Neuronal stem cell (in vitro differentiated cells): Measurements from ENCODE around the gene CD164L2.

Experiments used
- DNase-seq: peaks from one replicate; pipeline ENCODE4 v3.0.0-alpha.2; 2013; ENCODE audit warnings: low spot score
- H2AFZ ChIP-seq: one replicate; pipeline ENCODE4 v1.6.1; 2013; ENCODE audit warnings: mild to moderate bottlenecking, low read length, inconsistent platforms
- H2AK5ac ChIP-seq: 2 replicates; pipeline ENCODE4 v1.6.1; 2013; ENCODE audit warnings: low read depth, mild to moderate bottlenecking, inconsistent platforms, low read length, moderate library complexity, mixed read lengths
- H2BK120ac ChIP-seq: 2 replicates; pipeline ENCODE4 v1.6.1; 2013; ENCODE audit warnings: low read depth, mild to moderate bottlenecking, inconsistent platforms, low read length, moderate library complexity, mixed read lengths
- H2BK12ac ChIP-seq: one replicate; pipeline ENCODE4 v1.6.1; 2013; ENCODE audit warnings: low read length, inconsistent platforms
- H2BK15ac ChIP-seq: 2 replicates; pipeline ENCODE4 v1.6.1; 2013; ENCODE audit warnings: mild to moderate bottlenecking, low read length, inconsistent platforms, mixed read lengths
- H2BK5ac ChIP-seq: one replicate; pipeline ENCODE4 v1.6.1; 2013; ENCODE audit warnings: inconsistent platforms, mild to moderate bottlenecking, low read length, moderate library complexity
- H3K14ac ChIP-seq: one replicate; pipeline ENCODE4 v1.6.1; 2013; ENCODE audit warnings: low read length, inconsistent platforms
- H3K18ac ChIP-seq: 2 replicates; pipeline ENCODE4 v1.6.1; 2013; ENCODE audit warnings: low read length, inconsistent platforms
- H3K23ac ChIP-seq: 2 replicates; pipeline ENCODE4 v1.6.1; 2013; ENCODE audit warnings: low read depth, mild to moderate bottlenecking, mixed read lengths, low read length, inconsistent platforms; ENCODE audit not compliant: poor library complexity
- H3K27ac ChIP-seq: replicated peaks from 3 replicates; pipeline ENCODE4 v1.5.1; 2013; ENCODE audit warnings: low read length, inconsistent platforms
- H3K27me3 ChIP-seq, 3 experiments: 2 replicates each; pipeline ENCODE4 v1.6.1; 2013; ENCODE audit warnings: low read length in 3 of 3, mild to moderate bottlenecking in 2 of 3, inconsistent platforms in 1 of 3, low read depth in 1 of 3, mixed read lengths in 1 of 3, moderate library complexity in 1 of 3; ENCODE audit not compliant: control insufficient read depth in 3 of 3, insufficient read depth in 3 of 3
- H3K36me3 ChIP-seq, 2 donors: replicated peaks in 1 of 2; 2 replicates each; pipeline ENCODE4 v1.6.1; 2013; ENCODE audit warnings: low read length in 2 of 2; ENCODE audit not compliant: control insufficient read depth in 2 of 2, insufficient read depth in 2 of 2
- H3K4ac ChIP-seq: 2 replicates; pipeline ENCODE4 v1.6.1; 2013; ENCODE audit warnings: inconsistent platforms, mild to moderate bottlenecking, low read length, moderate library complexity
- H3K4me1 ChIP-seq, 2 donors: 1 replicate in 1 of 2; 2 replicates in 1 of 2; pipeline ENCODE4 v1.6.1; 2013; ENCODE audit warnings: low read length in 2 of 2, low read depth in 1 of 2; ENCODE audit not compliant: control insufficient read depth in 2 of 2, insufficient read depth in 1 of 2
- H3K4me2 ChIP-seq: one replicate; pipeline ENCODE4 v1.6.1; 2013; ENCODE audit warnings: mild to moderate bottlenecking, low read length, inconsistent platforms; ENCODE audit not compliant: insufficient read depth, poor library complexity, severe bottlenecking
- H3K4me3 ChIP-seq, 2 donors: 2 replicates each; pipeline ENCODE4 v1.5.1; 2013; ENCODE audit warnings: low read length in 2 of 2, mild to moderate bottlenecking in 2 of 2, inconsistent platforms in 1 of 2, moderate library complexity in 1 of 2
- H3K79me1 ChIP-seq: one replicate; pipeline ENCODE4 v1.6.1; 2013; ENCODE audit warnings: low read depth, mild to moderate bottlenecking, inconsistent platforms, low read length, moderate library complexity
- H3K9ac ChIP-seq: one replicate; pipeline ENCODE4 v1.6.1; 2013; ENCODE audit warnings: mild to moderate bottlenecking, low read depth, low read length, inconsistent platforms; ENCODE audit not compliant: poor library complexity
- H3K9me3 ChIP-seq, 2 donors: replicated peaks in 1 of 2; 2 replicates each; pipeline versions ENCODE3 to v1.6.1; 2013; ENCODE audit warnings: low read length in 2 of 2, mild to moderate bottlenecking in 2 of 2, inconsistent platforms in 1 of 2, low read depth in 1 of 2, mixed read lengths in 1 of 2, moderate library complexity in 1 of 2; ENCODE audit not compliant: control insufficient read depth in 2 of 2, insufficient read depth in 1 of 2
- H4K8ac ChIP-seq: one replicate; pipeline ENCODE4 v1.6.1; 2013; ENCODE audit warnings: low read depth, mild to moderate bottlenecking, inconsistent platforms, low read length, moderate library complexity
- H4K91ac ChIP-seq: one replicate; pipeline ENCODE4 v1.6.1; 2013; ENCODE audit warnings: low read length, low read depth, mild to moderate bottlenecking, inconsistent platforms; ENCODE audit not compliant: poor library complexity
- WGBS, 2 donors: extraction: QIAGEN DNeasy Blood & Tissue Kit; methylation state at CpG; one replicate each; pipeline ENCODE4 v1.1.7; 2013; ENCODE audit warnings: missing lambda C conversion rate in 2 of 2, mixed read lengths in 1 of 2; ENCODE audit not compliant: insufficient read length in 2 of 2, insufficient replicate concordance in 1 of 2; ENCODE audit errors: extremely low coverage in 2 of 2; 5-methylcytosine and 5-hydroxymethylcytosine counted together

The CD164L2 gene

DNA sequence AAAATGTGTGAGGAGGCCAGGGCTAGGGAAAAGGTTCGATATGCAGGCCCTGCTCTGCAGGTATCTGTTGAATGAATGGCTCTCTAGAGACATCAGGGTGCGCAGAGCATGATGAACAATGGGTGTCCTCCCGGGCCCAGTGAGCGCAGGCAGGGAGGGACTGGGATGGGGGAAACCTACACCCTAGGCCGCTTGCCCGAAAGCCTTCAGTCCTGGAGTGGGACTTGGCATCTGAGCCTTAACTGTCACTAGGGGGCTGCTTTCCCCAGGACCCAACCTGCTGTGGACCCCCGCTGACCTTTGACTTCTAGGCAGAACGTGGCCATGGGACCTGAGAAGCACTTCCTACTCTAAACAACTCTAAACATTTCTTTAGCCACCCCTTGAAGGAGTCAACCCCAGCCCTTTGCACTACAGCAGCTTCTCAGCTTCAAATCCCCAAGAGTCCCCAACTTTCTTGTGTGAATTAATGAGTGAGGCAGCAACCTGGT, 15.9 kb downstream of the CD164L2 start:
- Histone ChIP-seq H3K9me3 (no peaks in the 10 kb centered on the region), H3K9ac (peak overlapping the region; percentile 82), H2BK120ac (no peak overlapping the region), H3K27me3 (peaks cover 0 to 6% (median 0%) of the 10 kb centered on the region in 3 experiments), H3K4me1 (peaks cover 18 to 28% of the 10 kb centered on the region in 2 donors), H2AFZ (peak overlapping the region; percentile 99), H3K4me2 (peak overlapping the region; percentile 94), H4K8ac (no peak overlapping the region), H3K18ac (peak overlapping the region; percentile 88), H2BK5ac (peak overlapping the region; percentile 40), H3K4me3 (peak overlapping the region; percentile 71 to 83), H2AK5ac (peak overlapping the region; percentile 23), H3K27ac (peak overlapping the region; percentile 94), H4K91ac (peak overlapping the region; percentile 13), H3K23ac (peak overlapping the region; percentile 81), H2BK12ac (no peak overlapping the region), H3K79me1 (no peaks in the 10 kb centered on the region), H2BK15ac (peak overlapping the region; percentile 88), H3K36me3 (peaks cover 0 to 16% of the 10 kb centered on the region in 2 donors), H3K14ac (peak overlapping the region; percentile 25), H3K4ac (no peak overlapping the region)
- no CpG with 5 or more reads among the region's 8 CpGs for WGBS, 2 donors
- no peak for DNase-seq

DNA sequence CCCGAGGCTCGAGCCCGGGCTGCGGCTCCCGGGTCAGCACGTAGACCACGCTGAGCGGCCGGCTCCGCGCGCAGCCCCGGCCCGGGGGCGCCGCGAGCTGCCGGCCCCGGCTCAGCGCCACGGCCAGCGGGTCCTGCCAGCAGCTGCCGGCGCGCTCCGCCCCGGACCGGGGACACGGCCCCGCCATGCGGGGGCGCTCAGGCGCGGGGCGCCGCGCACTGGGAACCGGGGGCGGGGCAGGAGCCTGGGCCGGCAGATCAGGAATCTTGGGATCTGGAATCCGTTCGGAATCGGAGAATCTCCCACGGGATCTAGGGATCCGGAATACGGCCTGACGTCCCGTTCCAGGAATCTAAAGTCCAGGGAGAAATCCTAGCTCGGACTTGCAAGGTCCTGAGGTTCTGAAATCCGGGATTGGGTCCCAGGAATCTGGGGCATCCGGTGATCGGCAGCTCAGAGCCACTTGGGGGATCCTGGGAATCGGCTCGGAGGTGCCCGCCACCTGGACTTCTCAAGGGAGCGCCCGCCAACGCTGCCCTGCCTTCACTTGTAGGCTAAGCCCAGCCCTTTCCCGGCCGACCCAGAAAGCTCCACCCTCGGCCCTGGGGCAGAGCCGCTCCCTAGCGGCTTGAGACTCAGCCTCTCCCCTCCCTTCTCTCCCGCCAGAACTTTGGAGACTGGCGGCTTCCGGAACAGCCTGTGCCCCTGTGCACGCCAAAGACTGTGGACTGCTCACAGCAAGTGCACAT, 16.5 kb downstream of the CD164L2 start, which contains the start of gene MAP3K6:
Gene MAP3K6 (minus strand): TSS at position 551 of the 749 bp plus-strand sequence. CDS start 364 bp downstream, at position 187.
- H3K4me3 ChIP-seq = peak within 1 kb of the TSS; percentile 71 to 83
- peak within 1 kb of the TSS; percentile 40 for H2AK5ac ChIP-seq

DNA sequence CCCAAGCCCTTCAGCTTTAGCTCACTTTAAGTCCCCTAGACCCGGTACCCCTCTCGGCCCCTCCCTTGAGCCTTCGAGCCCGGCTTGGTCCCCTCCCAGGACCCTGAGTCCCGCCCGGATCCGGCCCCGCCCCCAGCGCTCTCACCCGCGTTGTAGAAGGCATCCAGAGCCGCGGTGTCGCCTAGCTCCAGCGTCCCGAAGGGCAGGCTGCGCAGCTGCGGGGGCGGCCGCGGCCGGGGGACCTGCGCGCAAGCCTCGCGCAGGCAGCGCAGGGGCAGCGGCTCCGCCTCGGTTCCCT, 17.1 kb downstream of the CD164L2 start:
- peak; percentile 89 for DNase-seq
- peak overlapping the region; percentile 2 for H2BK5ac ChIP-seq
- peak overlapping the region; percentile 81 for H3K23ac ChIP-seq
- H3K27me3 ChIP-seq = peaks cover 2 to 9% (median 6%) of the 10 kb centered on the region in 3 experiments
- H3K4me3 ChIP-seq = peak overlapping the region; percentile 71 to 83
- H4K8ac ChIP-seq = no peak overlapping the region
- no peak overlapping the region for H3K14ac ChIP-seq
- H3K36me3 ChIP-seq = peaks cover 0 to 26% of the 10 kb centered on the region in 2 donors
- H3K9ac ChIP-seq = peak overlapping the region; percentile 79
- peak overlapping the region; percentile 99 for H2AFZ ChIP-seq
- WGBS, 2 donors = no CpG with 5 or more reads among the region's 30 CpGs
- H3K18ac ChIP-seq = peak overlapping the region; percentile 93
- H2BK15ac ChIP-seq = peak overlapping the region; percentile 88
- H3K27ac ChIP-seq = peak overlapping the region; percentile 94
- H3K9me3 ChIP-seq = no peaks in the 10 kb centered on the region
- no peak overlapping the region for H3K4ac ChIP-seq
- H2AK5ac ChIP-seq = no peak overlapping the region
- H3K4me1 ChIP-seq = peaks cover 18 to 30% of the 10 kb centered on the region in 2 donors
- H3K79me1 ChIP-seq = no peaks in the 10 kb centered on the region
- H2BK120ac ChIP-seq = no peak overlapping the region
- H3K4me2 ChIP-seq = peak overlapping the region; percentile 94
- H2BK12ac ChIP-seq = no peak overlapping the region
- no peak overlapping the region for H4K91ac ChIP-seq

More for the DNA sequence above, 16.5 kb downstream of the CD164L2 start, which contains the start of gene MAP3K6:
- Histone ChIP-seq H3K9ac (peak within 1 kb of the TSS; percentile 82), H2BK15ac (peak within 1 kb of the TSS; percentile 88), H3K4ac (no peak within 1 kb of the TSS), H3K4me2 (peak within 1 kb of the TSS; percentile 94), H3K4me1 (peaks cover 18 to 28% of the 10 kb centered on the region in 2 donors), H2BK12ac (no peak within 1 kb of the TSS), H3K27ac (peak within 1 kb of the TSS; percentile 94), H3K9me3 (no peaks in the 10 kb centered on the region), H3K23ac (peak within 1 kb of the TSS; percentile 81), H3K36me3 (peaks cover 0 to 21% of the 10 kb centered on the region in 2 donors), H2BK120ac (no peak within 1 kb of the TSS), H4K8ac (no peak within 1 kb of the TSS), H3K18ac (peak within 1 kb of the TSS; percentile 93), H3K27me3 (peaks cover 0 to 6% (median 6%) of the 10 kb centered on the region in 3 experiments), H3K79me1 (no peaks in the 10 kb centered on the region), H3K14ac (peak within 1 kb of the TSS; percentile 25), H2BK5ac (peak within 1 kb of the TSS; percentile 40), H4K91ac (peak within 1 kb of the TSS; percentile 13), H2AFZ (peak within 1 kb of the TSS; percentile 99)
- peak; percentile 63 for DNase-seq
- WGBS, 2 donors = no CpG with 5 or more reads among the region's 67 CpGs
